HUES64 (cell line): Measurements from ENCODE around the gene ARNT2.

Experiments
- H3K27ac ChIP-seq: 2 replicates; pipeline ENCODE4 v1.7.0; 2013; ENCODE audit warnings: low read depth, low read length, inconsistent platforms
- H3K27me3 ChIP-seq: 2 replicates; pipeline ENCODE4 v1.6.1; 2013; ENCODE audit warnings: mild to moderate bottlenecking, low read length; ENCODE audit not compliant: insufficient read depth
- H3K36me3 ChIP-seq: 2 replicates; pipeline ENCODE4 v1.6.1; 2013; ENCODE audit warnings: mild to moderate bottlenecking, low read length; ENCODE audit not compliant: insufficient read depth
- H3K4me1 ChIP-seq: 2 replicates; pipeline ENCODE4 v1.6.1; 2013; ENCODE audit warnings: mild to moderate bottlenecking, low read length, moderate library complexity; ENCODE audit not compliant: insufficient read depth
- H3K4me3 ChIP-seq: 2 replicates; pipeline ENCODE4 v1.5.1; 2013; ENCODE audit warnings: mild to moderate bottlenecking, low read length, moderate library complexity
- H3K9ac ChIP-seq: 2 replicates; pipeline ENCODE4 v1.6.1; 2013; ENCODE audit warnings: mild to moderate bottlenecking, low read depth, low read length
- H3K9me3 ChIP-seq: 2 replicates; pipeline ENCODE4 v1.6.1; 2013; ENCODE audit warnings: low read depth, low read length; ENCODE audit not compliant: insufficient read depth
- WGBS: fragments of 150-250, 120-280 bp; methylation state at CpG from one replicate; pipeline ENCODE4 v1.1.7; 2013; ENCODE audit warnings: missing lambda C conversion rate; 5-methylcytosine and 5-hydroxymethylcytosine counted together

The ARNT2 gene

GRCh38 chr15:80597076-80597475 is 192.9 kb downstream of the ARNT2 start:
- Histone ChIP-seq H3K9me3 (no peaks in the 10 kb centered on the region), H3K27ac (no peak overlapping the region), H3K9ac (no peak overlapping the region), H3K4me1 (no peaks in the 10 kb centered on the region), H3K4me3 (no peak overlapping the region), H3K36me3 (no peaks in the 10 kb centered on the region), H3K27me3 (no peaks in the 10 kb centered on the region)
- 91% methylated on average over 10 of the region's 10 CpGs for WGBS

- Histone ChIP-seq H3K36me3 (no peaks in the 10 kb centered on the region), H3K4me1 (peaks cover 1% of the 10 kb centered on the region; the same call in 1 of the 2 replicates), H3K27me3 (no peaks in the 10 kb centered on the region), H3K9me3 (no peaks in the 10 kb centered on the region), H3K9ac (no peak overlapping the region), H3K4me3 (no peak overlapping the region), H3K27ac (no peak overlapping the region)
- 100% methylated on average over 1 of the region's 1 CpG for WGBS
Measured at GRCh38 chr15:80599359-80599758, 195.2 kb downstream of the ARNT2 start.

DNA sequence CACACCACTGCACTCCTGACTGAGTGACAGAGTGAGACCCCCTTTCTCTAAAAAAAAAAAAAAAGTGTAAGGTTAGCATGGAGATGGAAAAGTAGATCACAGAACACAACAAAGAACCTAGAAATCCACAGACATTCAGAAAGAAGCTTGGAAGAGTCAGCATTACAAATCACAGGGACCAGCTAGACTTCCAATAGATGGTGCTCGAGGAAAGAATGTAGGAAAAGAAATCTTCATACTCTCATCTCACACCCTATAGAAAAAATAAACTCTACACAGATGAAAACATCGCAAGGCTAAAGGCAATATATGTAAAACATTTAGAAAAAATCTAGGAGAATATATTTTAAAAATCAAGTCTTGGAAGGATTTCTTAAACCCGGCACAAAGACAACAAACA is 196.4 kb downstream of the ARNT2 start:
- no peaks in the 10 kb centered on the region for H3K9me3 ChIP-seq
- 86% methylated on average over 1 of the region's 3 CpGs for WGBS
- H3K4me1 ChIP-seq: peaks cover 7% of the 10 kb centered on the region; the same call in 1 of the 2 replicates
- H3K4me3 ChIP-seq: no peak overlapping the region
- no peak overlapping the region for H3K9ac ChIP-seq
- no peaks in the 10 kb centered on the region for H3K36me3 ChIP-seq
- no peaks in the 10 kb centered on the region for H3K27me3 ChIP-seq
- H3K27ac ChIP-seq: no peak overlapping the region

- 97% methylated on average over 3 of the region's 4 CpGs for WGBS
- no peak overlapping the region for H3K9ac ChIP-seq
- no peaks in the 10 kb centered on the region for H3K9me3 ChIP-seq
- no peaks in the 10 kb centered on the region for H3K27me3 ChIP-seq
- no peaks in the 10 kb centered on the region for H3K36me3 ChIP-seq
- H3K4me1 ChIP-seq: peaks cover 7% of the 10 kb centered on the region; the same call in 1 of the 2 replicates
- no peak overlapping the region for H3K4me3 ChIP-seq
- H3K27ac ChIP-seq: no peak overlapping the region
Measured at GRCh38 chr15:80601256-80601655, 197.1 kb downstream of the ARNT2 start.

DNA sequence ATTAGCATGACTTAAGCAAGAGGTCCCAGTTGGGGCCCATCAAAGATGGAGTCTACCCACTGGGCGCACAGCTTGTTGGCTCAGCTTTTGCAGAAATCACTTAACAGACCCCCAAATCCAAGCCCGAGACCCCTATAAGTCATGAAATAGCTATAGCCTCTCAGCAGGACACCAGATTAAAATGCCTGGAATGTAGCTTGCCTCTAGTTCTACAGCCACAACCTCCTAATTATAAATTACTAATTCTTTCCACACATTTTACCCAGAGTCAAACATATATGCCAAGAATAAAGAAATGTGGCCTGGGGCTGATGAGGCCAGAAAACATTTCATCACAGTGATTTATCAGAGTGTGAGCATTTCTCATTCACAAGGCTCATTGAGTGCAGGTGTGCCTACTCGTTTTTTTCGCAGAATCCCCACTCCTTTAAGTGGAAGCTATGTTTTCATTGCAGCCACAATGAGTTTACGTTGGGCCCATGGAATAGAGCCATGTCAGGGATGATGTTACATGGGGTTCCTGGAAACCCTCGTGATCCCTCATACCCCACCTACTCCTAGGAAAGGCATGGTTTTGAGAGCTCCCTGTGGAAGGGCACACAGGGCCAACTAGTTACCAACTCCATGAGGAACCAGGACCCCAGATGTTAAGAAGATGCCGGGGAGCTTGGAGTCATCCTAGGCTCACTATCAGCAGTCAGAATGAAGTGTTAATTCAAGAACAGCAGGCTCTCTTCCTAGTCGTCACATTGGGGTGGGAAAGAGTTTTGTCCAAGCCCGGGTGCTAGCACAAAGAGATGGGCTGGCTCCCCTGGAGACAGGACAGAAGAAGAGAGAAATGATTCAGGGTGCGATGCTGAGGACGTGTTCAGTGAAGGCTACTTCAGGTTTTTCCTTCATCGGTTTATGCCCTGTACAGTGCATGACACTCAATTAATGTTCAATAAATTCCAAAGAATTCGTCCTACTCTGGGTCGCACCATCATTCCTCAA is 200.7 kb downstream of the ARNT2 start:
- H3K9ac ChIP-seq: no peak overlapping the region
- H3K4me1 ChIP-seq: peaks cover 7% of the 10 kb centered on the region; the same call in 1 of the 2 replicates
- no peaks in the 10 kb centered on the region for H3K36me3 ChIP-seq
- H3K9me3 ChIP-seq: no peaks in the 10 kb centered on the region
- H3K27me3 ChIP-seq: no peaks in the 10 kb centered on the region
- WGBS: 91% methylated on average over 14 of the region's 14 CpGs
- no peak overlapping the region for H3K4me3 ChIP-seq
- no peak overlapping the region for H3K27ac ChIP-seq

DNA sequence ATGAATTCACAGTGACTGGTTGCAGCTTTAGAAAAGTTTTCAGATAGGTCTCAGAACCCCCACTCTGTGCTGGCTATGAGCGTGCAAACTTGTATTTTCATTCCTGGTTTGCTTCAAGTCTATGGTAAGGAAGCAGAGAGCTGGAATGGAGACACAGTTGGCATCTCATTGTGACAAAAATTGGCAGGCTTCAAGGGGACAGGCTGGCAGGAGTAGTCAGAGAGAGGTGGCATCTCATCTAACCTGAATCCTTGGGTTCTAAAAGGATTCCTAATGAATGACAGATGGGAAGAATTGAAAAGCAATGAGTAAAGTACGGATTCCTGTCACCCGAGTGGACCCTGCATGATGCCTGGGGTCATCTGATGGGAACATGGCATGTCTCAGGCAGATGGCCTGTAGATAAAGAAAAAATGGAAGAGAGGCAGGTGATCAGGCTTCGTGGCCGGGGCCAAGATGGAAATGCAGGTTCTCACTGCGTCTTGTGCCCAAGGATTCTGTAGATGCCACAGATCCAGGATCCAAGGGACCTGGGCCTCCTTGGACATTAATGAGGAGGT is 201.5 kb downstream of the ARNT2 start:
- Histone ChIP-seq H3K27me3 (no peaks in the 10 kb centered on the region), H3K4me1 (peaks cover 7% of the 10 kb centered on the region; the same call in 1 of the 2 replicates), H3K9me3 (no peaks in the 10 kb centered on the region), H3K27ac (no peak overlapping the region), H3K9ac (no peak overlapping the region), H3K36me3 (no peaks in the 10 kb centered on the region), H3K4me3 (no peak overlapping the region)
- 86% methylated on average over 6 of the region's 6 CpGs for WGBS

GRCh38 chr15:80606511-80607071 is 202.4 kb downstream of the ARNT2 start:
- Histone ChIP-seq H3K27me3 (no peaks in the 10 kb centered on the region), H3K4me1 (peaks cover 7% of the 10 kb centered on the region; the same call in 1 of the 2 replicates), H3K9me3 (no peaks in the 10 kb centered on the region), H3K27ac (no peak overlapping the region), H3K36me3 (no peaks in the 10 kb centered on the region), H3K4me3 (no peak overlapping the region), H3K9ac (no peak overlapping the region)
- 94% methylated on average over 3 of the region's 4 CpGs for WGBS

- H3K9ac ChIP-seq: no peak overlapping the region
- no peaks in the 10 kb centered on the region for H3K36me3 ChIP-seq
- peaks cover 7% of the 10 kb centered on the region; the same call in 1 of the 2 replicates for H3K4me1 ChIP-seq
- no peak overlapping the region for H3K4me3 ChIP-seq
- H3K9me3 ChIP-seq: no peaks in the 10 kb centered on the region
- no peak overlapping the region for H3K27ac ChIP-seq
- H3K27me3 ChIP-seq: no peaks in the 10 kb centered on the region
- WGBS: 90% methylated on average over 4 of the region's 4 CpGs
Measured at GRCh38 chr15:80607287-80607980, 203.3 kb downstream of the ARNT2 start.

- H3K27ac ChIP-seq: no peak overlapping the region
- WGBS: 85% methylated on average over 1 of the region's 1 CpG
Measured at GRCh38 chr15:80608688-80609087, 204.5 kb downstream of the ARNT2 start.

DNA sequence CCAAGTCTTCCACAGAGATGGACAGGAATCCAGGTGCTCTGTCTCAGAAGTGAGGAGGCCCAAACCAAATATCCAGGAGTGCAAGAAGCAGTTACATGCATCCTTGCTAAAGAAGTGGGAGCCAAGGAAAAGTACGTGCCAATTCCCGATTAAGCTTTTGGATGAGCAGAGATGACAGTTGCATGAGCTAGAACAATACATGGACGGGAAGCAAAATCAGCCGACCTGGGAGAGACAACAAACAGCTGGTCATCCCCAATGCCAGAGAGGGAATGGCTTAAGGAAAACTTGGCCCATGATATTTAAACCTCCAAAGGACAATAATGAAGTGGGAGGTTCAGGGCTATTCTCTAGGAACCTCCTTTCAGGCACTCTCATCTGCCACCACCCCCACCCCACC is 204.9 kb downstream of the ARNT2 start:
- WGBS: 92% methylated on average over 4 of the region's 4 CpGs
- no peaks in the 10 kb centered on the region for H3K36me3 ChIP-seq
- H3K4me1 ChIP-seq: peaks cover 7% of the 10 kb centered on the region; the same call in 1 of the 2 replicates
- H3K9ac ChIP-seq: no peak overlapping the region
- no peaks in the 10 kb centered on the region for H3K27me3 ChIP-seq
- no peak overlapping the region for H3K27ac ChIP-seq
- no peaks in the 10 kb centered on the region for H3K9me3 ChIP-seq
- H3K4me3 ChIP-seq: no peak overlapping the region

More at GRCh38 chr15:80608688-80609087, 204.5 kb downstream of the ARNT2 start:
- peaks cover 7% of the 10 kb centered on the region; the same call in 1 of the 2 replicates for H3K4me1 ChIP-seq
- H3K9me3 ChIP-seq: no peaks in the 10 kb centered on the region
- H3K27me3 ChIP-seq: no peaks in the 10 kb centered on the region
- H3K36me3 ChIP-seq: no peaks in the 10 kb centered on the region
- H3K9ac ChIP-seq: no peak overlapping the region
- no peak overlapping the region for H3K4me3 ChIP-seq
